ENCODE measurements around the gene LPIN1.

Gene LPIN1

GRCh38 chr2:11827547-11827946 lies 81.1 kb downstream of the LPIN1 start:
- no peaks in the 10 kb centered on the region for H3K36me3 ChIP-seq (ENCODE audit: insufficient read depth)
- peak overlapping the region; percentile 47 for H3K4me2 ChIP-seq
- no peak overlapping the region for H3K4me3 ChIP-seq (IDR thresholded peaks at IDR 0.05; ENCODE audit: insufficient read depth, low read depth, low read length)
- no peak for TF ChIP-seq CTCF (conservative IDR thresholded peaks at IDR 0.05; ENCODE audit: low read depth, low read length)
- H4K20me1 ChIP-seq (ENCODE audit: insufficient read depth), result peaks cover 7% of the 10 kb centered on the region; the same call in 1 of the 2 replicates
- no peak overlapping the region for H2AFZ ChIP-seq (ENCODE audit: low read depth)
- H3K79me2 ChIP-seq (ENCODE audit: insufficient read depth, low read depth), result no peaks in the 10 kb centered on the region
- no peak overlapping the region for H3K9ac ChIP-seq
- peaks cover 65% of the 10 kb centered on the region for H3K4me1 ChIP-seq (ENCODE audit: low read depth, poor library complexity, severe bottlenecking)
- H3K27me3 ChIP-seq (ENCODE audit: insufficient read depth, low read depth), result peaks cover 27% of the 10 kb centered on the region
- no peak overlapping the region for H3K27ac ChIP-seq

- Histone ChIP-seq H3K36me3 (ENCODE audit: insufficient read depth) (no peaks in the 10 kb centered on the region), H3K4me2 (no peak overlapping the region; the same call in 1 of the 2 replicates), H2AFZ (ENCODE audit: low read depth) (no peak overlapping the region), H3K27me3 (ENCODE audit: insufficient read depth, low read depth) (peaks cover 39% of the 10 kb centered on the region), H4K20me1 (ENCODE audit: insufficient read depth) (peaks cover 7% of the 10 kb centered on the region; the same call in 1 of the 2 replicates), H3K79me2 (ENCODE audit: insufficient read depth, low read depth) (no peaks in the 10 kb centered on the region), H3K27ac (no peak overlapping the region), H3K9ac (no peak overlapping the region), H3K4me3 (IDR thresholded peaks at IDR 0.05; ENCODE audit: insufficient read depth, low read depth, low read length) (no peak overlapping the region), H3K4me1 (ENCODE audit: low read depth, poor library complexity, severe bottlenecking) (peaks cover 65% of the 10 kb centered on the region)
- TF ChIP-seq CTCF (conservative IDR thresholded peaks at IDR 0.05; ENCODE audit: low read depth, low read length), result no peak
Observed at GRCh38 chr2:11828933-11829323, 82.5 kb downstream of the LPIN1 start.

- TF ChIP-seq CTCF (conservative IDR thresholded peaks at IDR 0.05; ENCODE audit: low read depth, low read length), result peak; percentile 3
- Histone ChIP-seq H3K9ac (no peak overlapping the region), H4K20me1 (ENCODE audit: insufficient read depth) (peaks cover 7% of the 10 kb centered on the region; the same call in 1 of the 2 replicates), H3K4me3 (IDR thresholded peaks at IDR 0.05; ENCODE audit: insufficient read depth, low read depth, low read length) (no peak overlapping the region), H3K27ac (no peak overlapping the region), H3K36me3 (ENCODE audit: insufficient read depth) (no peaks in the 10 kb centered on the region), H3K4me2 (peak overlapping the region; percentile 36; the same call in 1 of the 2 replicates), H3K27me3 (ENCODE audit: insufficient read depth, low read depth) (peaks cover 44% of the 10 kb centered on the region), H3K79me2 (ENCODE audit: insufficient read depth, low read depth) (no peaks in the 10 kb centered on the region), H2AFZ (ENCODE audit: low read depth) (no peak overlapping the region), H3K4me1 (ENCODE audit: low read depth, poor library complexity, severe bottlenecking) (peaks cover 63% of the 10 kb centered on the region)
Observed at GRCh38 chr2:11829324-11829946, 83.0 kb downstream of the LPIN1 start.

- Histone ChIP-seq H3K27ac (no peak overlapping the region), H3K9ac (no peak overlapping the region), H3K36me3 (ENCODE audit: insufficient read depth) (no peaks in the 10 kb centered on the region), H3K79me2 (ENCODE audit: insufficient read depth, low read depth) (no peaks in the 10 kb centered on the region), H4K20me1 (ENCODE audit: insufficient read depth) (peaks cover 7% of the 10 kb centered on the region; the same call in 1 of the 2 replicates), H3K4me2 (peak overlapping the region; percentile 36; the same call in 1 of the 2 replicates), H3K4me3 (IDR thresholded peaks at IDR 0.05; ENCODE audit: insufficient read depth, low read depth, low read length) (no peak overlapping the region), H3K4me1 (ENCODE audit: low read depth, poor library complexity, severe bottlenecking) (peaks cover 56% of the 10 kb centered on the region), H2AFZ (ENCODE audit: low read depth) (no peak overlapping the region), H3K27me3 (ENCODE audit: insufficient read depth, low read depth) (peaks cover 47% of the 10 kb centered on the region)
- no peak for TF ChIP-seq CTCF (conservative IDR thresholded peaks at IDR 0.05; ENCODE audit: low read depth, low read length)
Observed at GRCh38 chr2:11829947-11830707, 83.7 kb downstream of the LPIN1 start.
